Progenitor cell of endocrine pancreas (in vitro differentiated cells): ENCODE data around the gene ECHS1. TPM values are rescaled to one million over a fixed set of nuclear protein-coding genes. Genes with fewer than 3 reads are reported as not detected.

ENCODE experiments used
- DNase-seq: peaks from one replicate; pipeline ENCODE4 v3.0.0; 2021; ENCODE audit warnings: low spot score; ENCODE audit not compliant: unreplicated experiment
- H3K27ac Mint-ChIP-seq: 2 replicates; pipeline ENCODE4 v1.8.0; 2021; ENCODE audit warnings: mild to moderate bottlenecking, moderate library complexity, mixed read lengths
- H3K27me3 Mint-ChIP-seq: 2 replicates; pipeline ENCODE4 v1.8.0; 2021; ENCODE audit warnings: mixed read lengths
- H3K36me3 Mint-ChIP-seq: 2 replicates; pipeline ENCODE4 v1.8.0; 2022; ENCODE audit warnings: mixed read lengths; ENCODE audit not compliant: insufficient read depth
- H3K4me1 Mint-ChIP-seq: 2 replicates; pipeline ENCODE4 v1.8.0; 2021; ENCODE audit warnings: low read depth, mixed read lengths
- H3K4me3 Mint-ChIP-seq: 2 replicates; pipeline ENCODE4 v1.8.0; 2021; ENCODE audit warnings: low read depth, mild to moderate bottlenecking, moderate library complexity, mixed read lengths
- H3K9me3 Mint-ChIP-seq: 2 replicates; pipeline ENCODE4 v1.8.0; 2021; ENCODE audit warnings: low read depth, mixed read lengths
- CTCF ChIP-seq: fragments of 200-600 bp; sonication (generic); IDR thresholded peaks from one replicate; pipeline ENCODE4 v1.5.0; 2021; ENCODE audit warnings: antibody characterized with exemption, mild to moderate bottlenecking; ENCODE audit not compliant: unreplicated experiment
- total RNA-seq: library from RNA; stranded (reverse); gene quantifications from 2 replicates; pipeline ENCODE4 v1.2.1, GENCODE V29; 2021

The ECHS1 gene
- total RNA-seq, 1 donor from 2014 or later: 91.4 TPM

GRCh38 chr10:133397938-133398337, 24.8 kb upstream of the ECHS1 start:
- Mint-ChIP-seq H3K27ac (no peak overlapping the region), H3K4me1 (peaks cover 8% of the 10 kb centered on the region), H3K36me3 (peaks cover 6% of the 10 kb centered on the region), H3K9me3 (no peaks in the 10 kb centered on the region), H3K4me3 (no peak overlapping the region), H3K27me3 (no peaks in the 10 kb centered on the region)
- no peak for TF ChIP-seq CTCF
- no peak for DNase-seq

- no peaks in the 10 kb centered on the region for H3K27me3 Mint-ChIP-seq
- H3K27ac Mint-ChIP-seq: no peak overlapping the region
- peaks cover 8% of the 10 kb centered on the region for H3K4me1 Mint-ChIP-seq
- TF ChIP-seq CTCF: no peak
- H3K4me3 Mint-ChIP-seq: peak overlapping the region; percentile 92
- no peaks in the 10 kb centered on the region for H3K9me3 Mint-ChIP-seq
- peaks cover 5% of the 10 kb centered on the region for H3K36me3 Mint-ChIP-seq
- no peak for DNase-seq
Observed at GRCh38 chr10:133396035-133396624, 23.0 kb upstream of the ECHS1 start.

GRCh38 chr10:133394801-133395221, 21.7 kb upstream of the ECHS1 start:
- H3K9me3 Mint-ChIP-seq: no peaks in the 10 kb centered on the region
- H3K4me3 Mint-ChIP-seq: peak overlapping the region; percentile 92
- H3K4me1 Mint-ChIP-seq: peaks cover 8% of the 10 kb centered on the region
- no peak for DNase-seq
- peak overlapping the region; percentile 98 for H3K27ac Mint-ChIP-seq
- no peak for TF ChIP-seq CTCF
- H3K27me3 Mint-ChIP-seq: no peaks in the 10 kb centered on the region
- peaks cover 5% of the 10 kb centered on the region for H3K36me3 Mint-ChIP-seq

- peak; percentile 94 for DNase-seq
- peaks cover 8% of the 10 kb centered on the region for H3K4me1 Mint-ChIP-seq
- H3K9me3 Mint-ChIP-seq: no peaks in the 10 kb centered on the region
- TF ChIP-seq CTCF: peak; percentile 29
- no peaks in the 10 kb centered on the region for H3K27me3 Mint-ChIP-seq
- H3K36me3 Mint-ChIP-seq: peaks cover 7% of the 10 kb centered on the region
- H3K27ac Mint-ChIP-seq: peak within 1 kb of the TSS; percentile 98
- H3K4me3 Mint-ChIP-seq: peak within 1 kb of the TSS; percentile 92
Observed at GRCh38 chr10:133394064-133394663, 21.0 kb upstream of the ECHS1 start, which contains the start of gene MTG1. Gene MTG1 (plus strand): TSS chr10:133394157. CDS start chr10:133394221, 64 bp downstream.

- no peak for DNase-seq
- H3K9me3 Mint-ChIP-seq: no peaks in the 10 kb centered on the region
- TF ChIP-seq CTCF: no peak
- H3K4me1 Mint-ChIP-seq: peaks cover 8% of the 10 kb centered on the region
- peak overlapping the region; percentile 89 for H3K27ac Mint-ChIP-seq
- H3K27me3 Mint-ChIP-seq: no peaks in the 10 kb centered on the region
- H3K4me3 Mint-ChIP-seq: peak overlapping the region; percentile 92
- peaks cover 10% of the 10 kb centered on the region for H3K36me3 Mint-ChIP-seq
Observed at GRCh38 chr10:133393401-133394063, 20.4 kb upstream of the ECHS1 start.
